K562 (cell line): ENCODE measurements around the gene NUDCD3. TPM values are rescaled to one million over a fixed set of nuclear protein-coding genes. Genes with fewer than 3 reads are reported as not detected.

Experiments
- ATAC-seq: fragments of 200-7000 bp; cut with Tn5 transposase; 3 replicates; pipeline ENCODE4 v1.9.1; 2020; ENCODE audit warnings: moderate library complexity
- BruUV-seq: library from RNA; stranded (reverse); fragments of 400-500 nt; replicated peaks from 2 replicates; lab custom pipeline; 2021; lab: Mats Ljungman, UMichigan
- CTCF ChIA-PET: fragments of 300-600 bp; formaldehyde crosslinking; extraction: SDS; loops from one replicate; lab custom pipeline; 2021; ENCODE audit warnings: low intra/inter-chr PET ratio; lab: Yijun Ruan, JAX
- POLR2A ChIA-PET: fragments of 300-600, 350-650 bp; sonication (Branson Sonifier 250); formaldehyde crosslinking; extraction: SDS; loops from one replicate; lab custom pipeline; 2021; ENCODE audit warnings: antibody characterized with exemption, inconsistent platforms; lab: Yijun Ruan, JAX
- DNase-seq, 4 experiments: peaks; one replicate each; pipeline versions ENCODE4 v3.0.0 to v3.0.0-alpha.2; 2011 to 2018; ENCODE audit warnings: low spot score in 3 of 4, mixed read lengths in 3 of 4; ENCODE audit errors: extremely low read depth in 1 of 4
- FAIRE-seq: peaks from 2 replicates; lab custom pipeline; 2011; peaks lifted over from hg19 to GRCh38; lab: Jason Lieb, UNC
- H2AFZ ChIP-seq: 2 replicates; pipeline ENCODE4 v1.6.0; 2011; ENCODE audit warnings: low read depth, low read length, control low read depth, inconsistent platforms
- H3K27ac ChIP-seq: fragments of 200-600 bp; 3 replicates; pipeline ENCODE4 v1.8.0; 2011; ENCODE audit warnings: low read depth, mild to moderate bottlenecking, control low read depth, inconsistent platforms, low read length, moderate library complexity, mixed read lengths; ENCODE audit errors: extremely low read depth
- H3K27me3 ChIP-seq, 2 experiments: fragments of 300-600 bp in 1 of 2; 2 replicates in 1 of 2; 3 replicates in 1 of 2; pipeline versions ENCODE4 v1.6.0 to v1.8.0; 2011; ENCODE audit warnings: inconsistent platforms in 2 of 2, low read length in 2 of 2, mild to moderate bottlenecking in 1 of 2, mixed read lengths in 1 of 2, moderate library complexity in 1 of 2; ENCODE audit not compliant: control insufficient read depth in 2 of 2, insufficient read depth in 2 of 2
- H3K36me3 ChIP-seq: fragments of 300-600 bp; 3 replicates; pipeline ENCODE4 v1.8.0; 2011; ENCODE audit warnings: mild to moderate bottlenecking, low read length, inconsistent platforms; ENCODE audit not compliant: control insufficient read depth, insufficient read depth
- H3K4me1 ChIP-seq, 2 experiments: fragments of 200-600 bp in 1 of 2; replicated peaks in 1 of 2; 2 replicates in 1 of 2; 3 replicates in 1 of 2; pipeline versions ENCODE4 v1.5.1 to v1.8.0; 2011; ENCODE audit warnings: inconsistent platforms in 2 of 2, low read length in 2 of 2, mild to moderate bottlenecking in 1 of 2, mixed read lengths in 1 of 2, moderate library complexity in 1 of 2; ENCODE audit not compliant: control insufficient read depth in 2 of 2, insufficient read depth in 2 of 2
- H3K4me2 ChIP-seq: 2 replicates; pipeline ENCODE4 v1.6.1; 2011; ENCODE audit warnings: low read length, control low read depth, inconsistent platforms, mixed read lengths; ENCODE audit not compliant: insufficient read depth
- H3K4me3 ChIP-seq: fragments of 200-600 bp; sonication (generic), shearing (Covaris generic); 2 replicates; pipeline ENCODE4 v1.5.1; 2016; ENCODE audit warnings: control low read depth, inconsistent platforms
- H3K79me2 ChIP-seq: fragments of 200-600 bp; 3 replicates; pipeline ENCODE4 v1.8.0; 2011; ENCODE audit warnings: low read length, inconsistent platforms; ENCODE audit not compliant: control insufficient read depth, insufficient read depth
- H3K9ac ChIP-seq, 2 experiments: 2 replicates each; pipeline versions ENCODE4 v1.6.0 to v1.6.1; 2011; ENCODE audit warnings: low read depth in 2 of 2, low read length in 2 of 2, control low read depth in 1 of 2, inconsistent platforms in 1 of 2, mild to moderate bottlenecking in 1 of 2, mixed read lengths in 1 of 2; ENCODE audit not compliant: insufficient read depth in 1 of 2
- H3K9me1 ChIP-seq: one replicate; pipeline ENCODE4 v1.6.0; 2011; ENCODE audit warnings: inconsistent platforms, mild to moderate bottlenecking, low read length, moderate library complexity; ENCODE audit not compliant: control insufficient read depth, insufficient read depth
- H3K9me3 ChIP-seq: replicated peaks from 2 replicates; pipeline ENCODE4 v1.5.1; 2011; ENCODE audit warnings: low read depth, low read length, inconsistent platforms; ENCODE audit not compliant: control insufficient read depth, insufficient read depth
- H4K20me1 ChIP-seq: replicated peaks from 2 replicates; pipeline ENCODE4 v1.6.1; 2011; ENCODE audit warnings: low read length, inconsistent platforms, mixed read lengths; ENCODE audit not compliant: control insufficient read depth, insufficient read depth
- ARID4B ChIP-seq: sonication (generic); formaldehyde crosslinking; IDR thresholded peaks from 2 replicates; pipeline ENCODE4 v1.8.0; 2022; ENCODE audit warnings: mild to moderate bottlenecking, missing genetic modification reagents
- CC2D1A ChIP-seq: fragments of 450-650 bp; IDR thresholded peaks from 2 replicates; pipeline ENCODE4 v1.6.1; 2017; ENCODE audit warnings: mild to moderate bottlenecking
- COPS2 ChIP-seq: fragments of 450-650 bp; conservative IDR thresholded peaks from 2 replicates; pipeline ENCODE4 v1.6.1; 2016; ENCODE audit warnings: mild to moderate bottlenecking, moderate library complexity
- MLX ChIP-seq, 2 experiments: fragments of 450-650 bp in 1 of 2; sonication (generic) in 1 of 2; formaldehyde crosslinking; conservative IDR thresholded peaks; 2 replicates each; pipeline versions ENCODE4 v1.4.0 to v1.8.1; 2020 to 2022; ENCODE audit warnings: mild to moderate bottlenecking in 1 of 2, missing genetic modification reagents in 1 of 2
- RAD51 ChIP-seq: fragments of 450-650 bp; IDR thresholded peaks from 2 replicates; pipeline ENCODE4 v1.7.1; 2016; ENCODE audit warnings: low read depth, mild to moderate bottlenecking, borderline replicate concordance
- ZNF134 ChIP-seq: fragments of 250-450 bp; sonication (Bioruptor Pico); conservative IDR thresholded peaks from 2 replicates; pipeline ENCODE4 v1.4.0; 2020
- ZNF143 ChIP-seq: sonication (generic); formaldehyde crosslinking; IDR thresholded peaks from 2 replicates; pipeline ENCODE4 v1.9.0; 2022; ENCODE audit warnings: mild to moderate bottlenecking, missing genetic modification reagents
- ZNF277 ChIP-seq: fragments of 250-450 bp; sonication (Bioruptor Pico); IDR thresholded peaks from 2 replicates; pipeline ENCODE4 v1.8.0; 2022; ENCODE audit warnings: inconsistent platforms, mild to moderate bottlenecking, moderate library complexity, borderline replicate concordance
- ZNF408 ChIP-seq: fragments of 250-450 bp; sonication (Bioruptor Pico); IDR thresholded peaks from 2 replicates; pipeline ENCODE4 v1.4.0; 2020; ENCODE audit warnings: low read depth, mild to moderate bottlenecking, moderate library complexity
- ZNF507 ChIP-seq: conservative IDR thresholded peaks from 2 replicates; pipeline ENCODE4 v1.6.1; 2017; ENCODE audit warnings: missing genetic modification characterization, missing compliant biosample characterization
- WGBS: fragments of 100-300 bp; shearing (Covaris generic); methylation state at CpG from one replicate; pipeline ENCODE4 v1.1.6; 2016; ENCODE audit warnings: low coverage, mixed read lengths; ENCODE audit not compliant: insufficient coverage; ENCODE audit errors: missing lambda C conversion rate; 5-methylcytosine and 5-hydroxymethylcytosine counted together
- in situ Hi-C: fragments of 300-500 bp; cut with MboI; formaldehyde crosslinking; loops from 4 replicates; pipeline ENCODE4 v1.15.0; 2018; ENCODE audit warnings: inconsistent platforms, mixed read lengths
- intact Hi-C: fragments of 100-400 bp; cut with micrococcal nuclease; formaldehyde crosslinking; loops from 2 replicates; pipeline ENCODE4 v1.14.2; 2022
- polyA plus RNA-seq, 8 experiments: library from polyadenylated mRNA; depleted of rRNA in 4 of 8; stranded (reverse) in 5 of 8; unstranded in 3 of 8; fragments of >200 nt; fragmentation: Nextera tagmentation in 2 of 8; fragmentation: Illumina TruSeq in 1 of 8; extraction: Ambion mirVana in 2 of 8; extraction: Trizol in 1 of 8; gene quantifications; 2 replicates each; pipeline versions ENCODE4 v1.2.1 to v1.2.3, GENCODE V29; 2011 to 2014; ENCODE audit warnings: inconsistent platforms in 1 of 8, missing spikeins in 1 of 8
- total RNA-seq, 7 experiments: library from RNA; depleted of rRNA in 6 of 7; stranded (reverse); fragments of >200 nt in 6 of 7; fragmentation: Illumina TruSeq in 2 of 7; extraction: Trizol in 2 of 7; gene quantifications; 2 replicates each; pipeline versions ENCODE4 v1.2.1 to v1.2.3, GENCODE V29; 2011 to 2021; ENCODE audit warnings: low replicate concordance in 1 of 7

Gene NUDCD3
- total and polyA plus RNA-seq, 9 of the 15 experiments (the other 6 are each of a cell fraction or from before 2014, with no cell fraction given): 24.8 to 64.2 (median 42.6) TPM

- DNase-seq (no peak), ATAC-seq (no peak), FAIRE-seq (no peak)
- ChIA-PET CTCF (no interaction called here), POLR2A (no interaction called here)
- no peaks in the 10 kb centered on the region for H3K4me1 ChIP-seq
- no peaks in the 10 kb centered on the region for H3K9me3 ChIP-seq
- no TSS peak for BruUV-seq
- H3K4me2 ChIP-seq: no peak overlapping the region
- 82% methylated on average over 14 of the region's 14 CpGs for WGBS
- H3K27me3 ChIP-seq: no peaks in the 10 kb centered on the region
- intact Hi-C loops (no loop called here), in situ Hi-C loops (no loop called here)
- no peak overlapping the region for H2AFZ ChIP-seq
- H3K9ac ChIP-seq: no peak overlapping the region
- H4K20me1 ChIP-seq: no peaks in the 10 kb centered on the region; the same call in 1 of the 2 replicates
- H3K4me3 ChIP-seq: no peak overlapping the region
- no peaks in the 10 kb centered on the region for H3K9me1 ChIP-seq
- H3K27ac ChIP-seq: no peak overlapping the region
- peaks cover 74% of the 10 kb centered on the region; the same call in 2 of the 3 replicates for H3K36me3 ChIP-seq
- no peaks in the 10 kb centered on the region for H3K79me2 ChIP-seq
- TF ChIP-seq CC2D1A (no peak), ZNF143 (CRISPR knock-in tag) (no peak), ZNF277 (CRISPR knock-in tag) (no peak), ZNF408 (no peak), COPS2 (no peak), ZNF507 (tag) (no peak), MLX (CRISPR knock-in tag; conservative IDR thresholded peaks at IDR 0.05) (no peak), ZNF134 (no peak), ARID4B (CRISPR knock-in tag) (no peak), RAD51 (no peak)
These were observed 102.1 kb downstream of the NUDCD3 start for GRCh38 chr7:44388089-44388970.
